HepG2 (cell line): Measurements from ENCODE around the gene ACSS1. TPM values are rescaled to one million over a fixed set of nuclear protein-coding genes. Genes with fewer than 3 reads are reported as not detected.
A peak's percentile ranks its signal among the peaks of the same experiment; 100 is the strongest.

Experiments used
- ATF1 ChIP-seq: IDR thresholded peaks from 2 replicates; pipeline ENCODE4 v1.6.1; 2016; ENCODE audit warnings: mild to moderate bottlenecking, control low read depth
- BORCS8-MEF2B ChIP-seq: sonication (generic); formaldehyde crosslinking; IDR thresholded peaks from 2 replicates; pipeline ENCODE4 v1.8.0; 2022; ENCODE audit warnings: mild to moderate bottlenecking, missing genetic modification reagents
- DPF2 ChIP-seq: sonication (generic); formaldehyde crosslinking; IDR thresholded peaks from 2 replicates; pipeline ENCODE4 v1.4.0; 2020; ENCODE audit warnings: mild to moderate bottlenecking, low read depth, missing genetic modification reagents, borderline replicate concordance
- DR1 ChIP-seq: sonication (generic); formaldehyde crosslinking; IDR thresholded peaks from 2 replicates; pipeline ENCODE4 v1.8.0; 2021; ENCODE audit warnings: mild to moderate bottlenecking, missing genetic modification reagents, inconsistent platforms
- HIVEP1 ChIP-seq: sonication (generic); formaldehyde crosslinking; IDR thresholded peaks from 2 replicates; pipeline ENCODE4 v1.4.0; 2020; ENCODE audit warnings: mild to moderate bottlenecking, missing genetic modification reagents
- PLRG1 ChIP-seq: fragments of 450-650 bp; conservative IDR thresholded peaks from 2 replicates; pipeline ENCODE4 v1.6.1; 2016
- TEAD3 ChIP-seq: optimal IDR thresholded peaks from 2 replicates; pipeline ENCODE3; 2016; ENCODE audit warnings: borderline replicate concordance
- ZNF101 ChIP-seq: sonication (generic); formaldehyde crosslinking; IDR thresholded peaks from 2 replicates; pipeline ENCODE4 v1.4.0; 2020; ENCODE audit warnings: mild to moderate bottlenecking, low read depth, missing genetic modification reagents, borderline replicate concordance
- ZNF331 ChIP-seq: sonication (generic); formaldehyde crosslinking; IDR thresholded peaks from 2 replicates; pipeline ENCODE4 v1.4.0; 2020; ENCODE audit warnings: missing genetic modification reagents
- ZNF383 ChIP-seq: sonication (generic); formaldehyde crosslinking; IDR thresholded peaks from 2 replicates; pipeline ENCODE4 v1.4.0; 2020; ENCODE audit warnings: missing genetic modification reagents, mild to moderate bottlenecking, borderline replicate concordance
- ZNF441 ChIP-seq: sonication (generic); formaldehyde crosslinking; IDR thresholded peaks from 2 replicates; pipeline ENCODE4 v1.7.0; 2021; ENCODE audit warnings: missing genetic modification reagents, borderline replicate concordance
- ZNF530 ChIP-seq: sonication (generic); formaldehyde crosslinking; IDR thresholded peaks from 2 replicates; pipeline ENCODE4 v1.5.0; 2020; ENCODE audit warnings: low read depth, mild to moderate bottlenecking, missing genetic modification reagents
- polyA plus RNA-seq, 8 experiments: library from polyadenylated mRNA; depleted of rRNA in 3 of 8; stranded (reverse) in 7 of 8; unstranded in 1 of 8; fragments of >200 nt; fragmentation: Illumina TruSeq in 4 of 8; extraction: Trizol in 4 of 8; gene quantifications; 2 replicates each; pipeline versions ENCODE4 v1.2.1 to v1.2.3, GENCODE V29; 2011 to 2016; ENCODE audit warnings: low read depth in 4 of 8, missing spikeins in 1 of 8, mixed read lengths in 1 of 8; ENCODE audit not compliant: insufficient read depth in 1 of 8
- total RNA-seq, 5 experiments: library from RNA; depleted of rRNA; stranded (reverse); fragments of >200 nt; fragmentation: Illumina TruSeq; extraction: Trizol; gene quantifications; 2 replicates each; pipeline ENCODE4 v1.2.3, GENCODE V29; 2016; ENCODE audit warnings: low read depth in 1 of 5
- TF ChIP-seq, protein P1 (sequence below): sonication (generic); formaldehyde crosslinking; IDR thresholded peaks from 2 replicates; pipeline ENCODE4 v1.4.0; 2020; ENCODE audit warnings: missing genetic modification reagents
- TF ChIP-seq, protein P2 (sequence below): sonication (generic); formaldehyde crosslinking; IDR thresholded peaks from 2 replicates; pipeline ENCODE4 v1.8.1; 2023; ENCODE audit warnings: mild to moderate bottlenecking, moderate library complexity, missing genetic modification reagents
- TF ChIP-seq, protein P3 (sequence below): sonication (generic); formaldehyde crosslinking; IDR thresholded peaks from 2 replicates; pipeline ENCODE4 v1.5.1; 2020; ENCODE audit warnings: mild to moderate bottlenecking, missing genetic modification reagents, borderline replicate concordance
- TF ChIP-seq, protein P4 (sequence below): sonication (generic); formaldehyde crosslinking; IDR thresholded peaks from 2 replicates; pipeline ENCODE4 v1.8.1; 2023; ENCODE audit warnings: mild to moderate bottlenecking, missing genetic modification reagents
- TF ChIP-seq, protein P5 (sequence below): sonication (generic); formaldehyde crosslinking; IDR thresholded peaks from 2 replicates; pipeline ENCODE4 v1.9.0; 2022; ENCODE audit warnings: missing genetic modification reagents, mild to moderate bottlenecking, borderline replicate concordance

Gene ACSS1
- total and polyA plus RNA-seq, 2 of the 13 experiments (the other 11 are each of a cell fraction or from before 2014, with no cell fraction given) = 15.2 to 41.6 TPM

DNA sequence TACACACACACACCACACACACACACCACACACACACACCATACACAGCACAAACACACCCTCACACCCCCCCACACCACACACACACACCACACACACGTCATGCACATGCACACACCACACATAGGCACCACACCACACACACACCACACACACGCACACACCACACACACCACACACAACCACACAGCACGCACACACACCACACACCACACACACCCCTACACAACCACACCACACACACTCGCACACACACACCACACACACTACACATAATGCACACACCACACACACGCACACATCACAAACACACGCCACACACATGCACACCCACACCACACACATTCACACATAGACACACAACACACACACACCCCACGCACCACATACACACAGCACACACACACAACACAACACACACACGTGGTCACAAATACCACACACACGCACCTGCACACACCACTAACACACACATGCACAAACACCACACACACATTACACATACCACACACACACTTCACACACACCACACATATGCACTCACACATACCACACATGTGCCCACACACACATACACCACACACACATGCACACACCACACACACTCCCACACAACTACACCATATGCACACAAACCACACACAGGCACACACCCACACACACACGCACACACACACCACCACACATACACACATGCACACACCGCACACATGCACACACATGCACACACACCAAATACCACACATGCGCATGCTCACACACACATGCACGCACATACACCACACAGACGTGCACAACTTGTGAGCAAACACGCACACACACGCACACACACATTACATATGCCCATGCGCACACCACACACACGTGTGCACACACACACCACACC, 9.4 kb upstream of the ACSS1 start (continued):
- TF ChIP-seq TEAD3 (CRISPR knock-in tag) (no peak), ZNF101 (0 out of 2 replicates have a peak, but pooled peaks have one; percentile 40), ZNF383 (CRISPR knock-in tag) (0 out of 2 replicates have a peak, but pooled peaks have one; percentile 35), DR1 (CRISPR knock-in tag) (no peak), ATF1 (CRISPR knock-in tag) (no peak), ZNF441 (CRISPR knock-in tag) (no peak), HIVEP1 (CRISPR knock-in tag) (no peak), PLRG1 (peak; percentile 90; the same call in 1 of the 2 replicates), BORCS8-MEF2B (CRISPR knock-in tag) (no peak), ZNF331 (no peak), ZNF530 (CRISPR knock-in tag) (no peak), DPF2 (CRISPR knock-in tag) (no peak)
- TF ChIP-seq, protein P1, sequence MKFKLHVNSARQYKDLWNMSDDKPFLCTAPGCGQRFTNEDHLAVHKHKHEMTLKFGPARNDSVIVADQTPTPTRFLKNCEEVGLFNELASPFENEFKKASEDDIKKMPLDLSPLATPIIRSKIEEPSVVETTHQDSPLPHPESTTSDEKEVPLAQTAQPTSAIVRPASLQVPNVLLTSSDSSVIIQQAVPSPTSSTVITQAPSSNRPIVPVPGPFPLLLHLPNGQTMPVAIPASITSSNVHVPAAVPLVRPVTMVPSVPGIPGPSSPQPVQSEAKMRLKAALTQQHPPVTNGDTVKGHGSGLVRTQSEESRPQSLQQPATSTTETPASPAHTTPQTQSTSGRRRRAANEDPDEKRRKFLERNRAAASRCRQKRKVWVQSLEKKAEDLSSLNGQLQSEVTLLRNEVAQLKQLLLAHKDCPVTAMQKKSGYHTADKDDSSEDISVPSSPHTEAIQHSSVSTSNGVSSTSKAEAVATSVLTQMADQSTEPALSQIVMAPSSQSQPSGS = no peak
- TF ChIP-seq, protein P2, sequence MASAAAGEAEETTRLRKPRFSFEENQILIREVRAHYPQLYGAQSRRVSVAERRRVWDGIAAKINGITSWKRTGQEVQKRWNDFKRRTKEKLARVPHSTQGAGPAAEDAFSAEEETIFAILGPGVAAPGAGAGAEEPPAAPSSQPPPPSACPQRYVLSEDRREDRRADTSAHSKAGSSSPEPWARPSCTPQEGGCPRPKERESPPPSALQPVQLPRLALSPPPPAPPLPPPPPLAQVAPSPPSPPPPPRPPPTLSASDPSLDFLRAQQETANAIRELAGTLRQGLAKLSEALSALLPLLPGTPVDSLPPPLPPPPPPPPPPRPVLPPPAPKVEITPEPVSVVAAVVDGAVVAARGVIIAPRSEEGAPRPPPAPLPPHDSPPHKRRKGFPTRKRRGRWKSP (CRISPR knock-in tag) = no peak
- TF ChIP-seq, protein P3, sequence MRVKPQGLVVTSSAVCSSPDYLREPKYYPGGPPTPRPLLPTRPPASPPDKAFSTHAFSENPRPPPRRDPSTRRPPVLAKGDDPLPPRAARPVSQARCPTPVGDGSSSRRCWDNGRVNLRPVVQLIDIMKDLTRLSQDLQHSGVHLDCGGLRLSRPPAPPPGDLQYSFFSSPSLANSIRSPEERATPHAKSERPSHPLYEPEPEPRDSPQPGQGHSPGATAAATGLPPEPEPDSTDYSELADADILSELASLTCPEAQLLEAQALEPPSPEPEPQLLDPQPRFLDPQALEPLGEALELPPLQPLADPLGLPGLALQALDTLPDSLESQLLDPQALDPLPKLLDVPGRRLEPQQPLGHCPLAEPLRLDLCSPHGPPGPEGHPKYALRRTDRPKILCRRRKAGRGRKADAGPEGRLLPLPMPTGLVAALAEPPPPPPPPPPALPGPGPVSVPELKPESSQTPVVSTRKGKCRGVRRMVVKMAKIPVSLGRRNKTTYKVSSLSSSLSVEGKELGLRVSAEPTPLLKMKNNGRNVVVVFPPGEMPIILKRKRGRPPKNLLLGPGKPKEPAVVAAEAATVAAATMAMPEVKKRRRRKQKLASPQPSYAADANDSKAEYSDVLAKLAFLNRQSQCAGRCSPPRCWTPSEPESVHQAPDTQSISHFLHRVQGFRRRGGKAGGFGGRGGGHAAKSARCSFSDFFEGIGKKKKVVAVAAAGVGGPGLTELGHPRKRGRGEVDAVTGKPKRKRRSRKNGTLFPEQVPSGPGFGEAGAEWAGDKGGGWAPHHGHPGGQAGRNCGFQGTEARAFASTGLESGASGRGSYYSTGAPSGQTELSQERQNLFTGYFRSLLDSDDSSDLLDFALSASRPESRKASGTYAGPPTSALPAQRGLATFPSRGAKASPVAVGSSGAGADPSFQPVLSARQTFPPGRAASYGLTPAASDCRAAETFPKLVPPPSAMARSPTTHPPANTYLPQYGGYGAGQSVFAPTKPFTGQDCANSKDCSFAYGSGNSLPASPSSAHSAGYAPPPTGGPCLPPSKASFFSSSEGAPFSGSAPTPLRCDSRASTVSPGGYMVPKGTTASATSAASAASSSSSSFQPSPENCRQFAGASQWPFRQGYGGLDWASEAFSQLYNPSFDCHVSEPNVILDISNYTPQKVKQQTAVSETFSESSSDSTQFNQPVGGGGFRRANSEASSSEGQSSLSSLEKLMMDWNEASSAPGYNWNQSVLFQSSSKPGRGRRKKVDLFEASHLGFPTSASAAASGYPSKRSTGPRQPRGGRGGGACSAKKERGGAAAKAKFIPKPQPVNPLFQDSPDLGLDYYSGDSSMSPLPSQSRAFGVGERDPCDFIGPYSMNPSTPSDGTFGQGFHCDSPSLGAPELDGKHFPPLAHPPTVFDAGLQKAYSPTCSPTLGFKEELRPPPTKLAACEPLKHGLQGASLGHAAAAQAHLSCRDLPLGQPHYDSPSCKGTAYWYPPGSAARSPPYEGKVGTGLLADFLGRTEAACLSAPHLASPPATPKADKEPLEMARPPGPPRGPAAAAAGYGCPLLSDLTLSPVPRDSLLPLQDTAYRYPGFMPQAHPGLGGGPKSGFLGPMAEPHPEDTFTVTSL (CRISPR knock-in tag) = no peak
- TF ChIP-seq, protein P4, sequence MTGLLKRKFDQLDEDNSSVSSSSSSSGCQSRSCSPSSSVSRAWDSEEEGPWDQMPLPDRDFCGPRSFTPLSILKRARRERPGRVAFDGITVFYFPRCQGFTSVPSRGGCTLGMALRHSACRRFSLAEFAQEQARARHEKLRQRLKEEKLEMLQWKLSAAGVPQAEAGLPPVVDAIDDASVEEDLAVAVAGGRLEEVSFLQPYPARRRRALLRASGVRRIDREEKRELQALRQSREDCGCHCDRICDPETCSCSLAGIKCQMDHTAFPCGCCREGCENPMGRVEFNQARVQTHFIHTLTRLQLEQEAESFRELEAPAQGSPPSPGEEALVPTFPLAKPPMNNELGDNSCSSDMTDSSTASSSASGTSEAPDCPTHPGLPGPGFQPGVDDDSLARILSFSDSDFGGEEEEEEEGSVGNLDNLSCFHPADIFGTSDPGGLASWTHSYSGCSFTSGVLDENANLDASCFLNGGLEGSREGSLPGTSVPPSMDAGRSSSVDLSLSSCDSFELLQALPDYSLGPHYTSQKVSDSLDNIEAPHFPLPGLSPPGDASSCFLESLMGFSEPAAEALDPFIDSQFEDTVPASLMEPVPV (CRISPR knock-in tag) = no peak
- TF ChIP-seq, protein P5, sequence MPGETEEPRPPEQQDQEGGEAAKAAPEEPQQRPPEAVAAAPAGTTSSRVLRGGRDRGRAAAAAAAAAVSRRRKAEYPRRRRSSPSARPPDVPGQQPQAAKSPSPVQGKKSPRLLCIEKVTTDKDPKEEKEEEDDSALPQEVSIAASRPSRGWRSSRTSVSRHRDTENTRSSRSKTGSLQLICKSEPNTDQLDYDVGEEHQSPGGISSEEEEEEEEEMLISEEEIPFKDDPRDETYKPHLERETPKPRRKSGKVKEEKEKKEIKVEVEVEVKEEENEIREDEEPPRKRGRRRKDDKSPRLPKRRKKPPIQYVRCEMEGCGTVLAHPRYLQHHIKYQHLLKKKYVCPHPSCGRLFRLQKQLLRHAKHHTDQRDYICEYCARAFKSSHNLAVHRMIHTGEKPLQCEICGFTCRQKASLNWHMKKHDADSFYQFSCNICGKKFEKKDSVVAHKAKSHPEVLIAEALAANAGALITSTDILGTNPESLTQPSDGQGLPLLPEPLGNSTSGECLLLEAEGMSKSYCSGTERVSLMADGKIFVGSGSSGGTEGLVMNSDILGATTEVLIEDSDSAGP (CRISPR knock-in tag) = no peak
